NCI-H2227 (cell line): Measurements from ENCODE around the gene ALKAL2.

Source experiments
- DNase-seq: peaks from one replicate; lab custom pipeline; 2025; ENCODE audit not compliant: unreplicated experiment; lab: John Stamatoyannopoulos, UW

Gene ALKAL2

GRCh38 chr2:271917-272316 is 16.0 kb downstream of the ALKAL2 start:
- DNase-seq, result no peak

- no peak for DNase-seq
These were observed 17.0 kb downstream of the ALKAL2 start for GRCh38 chr2:270861-271260.

- no peak for DNase-seq
These were observed 18.4 kb downstream of the ALKAL2 start for GRCh38 chr2:269356-270030.

- DNase-seq, result no peak
These were observed 19.6 kb downstream of the ALKAL2 start for GRCh38 chr2:268323-268722.

GRCh38 chr2:264493-265468 is 23.1 kb downstream of the ALKAL2 start, which contains the start of gene ACP1:
ACP1 (plus strand) TSS chr2:264947; CDS start chr2:264965, 18 bp downstream.
- peak; percentile 98 for DNase-seq

GRCh38 chr2:263774-264492 is 24.0 kb downstream of the ALKAL2 start, which contains the start of gene SH3YL1:
SH3YL1 (minus strand) TSS chr2:264032; CDS start chr2:263984, 48 bp downstream.
- DNase-seq, result peak; percentile 40

GRCh38 chr2:263022-263738 is 24.7 kb downstream of the ALKAL2 start:
- DNase-seq, result no peak

GRCh38 chr2:262117-262516 is 25.8 kb downstream of the ALKAL2 start:
- no peak for DNase-seq

- no peak for DNase-seq
These were observed 27.3 kb downstream of the ALKAL2 start for GRCh38 chr2:260507-261161.

GRCh38 chr2:259789-260331 is 28.0 kb downstream of the ALKAL2 start:
- no peak for DNase-seq

- DNase-seq, result no peak
These were observed 29.0 kb downstream of the ALKAL2 start for GRCh38 chr2:258933-259332.

- DNase-seq, result no peak
These were observed 30.0 kb downstream of the ALKAL2 start for GRCh38 chr2:257842-258241.

GRCh38 chr2:257429-257828 is 30.5 kb downstream of the ALKAL2 start:
- no peak for DNase-seq

- no peak for DNase-seq
These were observed 31.8 kb downstream of the ALKAL2 start for GRCh38 chr2:256094-256493.

- no peak for DNase-seq
These were observed 32.7 kb downstream of the ALKAL2 start for GRCh38 chr2:255195-255594.

GRCh38 chr2:254241-254640 is 33.6 kb downstream of the ALKAL2 start:
- DNase-seq, result no peak

GRCh38 chr2:253202-253638 is 34.7 kb downstream of the ALKAL2 start:
- no peak for DNase-seq

- no peak for DNase-seq
These were observed 35.8 kb downstream of the ALKAL2 start for GRCh38 chr2:252001-252602.

GRCh38 chr2:249538-250042 is 38.3 kb downstream of the ALKAL2 start:
- no peak for DNase-seq
